HG03558 (cell line): ENCODE results near the gene MGME1.
"Not testable (repeated sequence)": the region's sequence is repeated elsewhere in the genome, so short reads cannot be mapped to it uniquely, and the experiment has no call there.

ENCODE experiments used
- ATAC-seq: cut with Tn5 transposase; IDR thresholded peaks from one replicate; pipeline ENCODE4 v1.9.1; 2021; ENCODE audit warnings: moderate number of reproducible peaks; ENCODE audit not compliant: unreplicated experiment; ENCODE audit errors: extremely low read depth

The MGME1 gene

DNA sequence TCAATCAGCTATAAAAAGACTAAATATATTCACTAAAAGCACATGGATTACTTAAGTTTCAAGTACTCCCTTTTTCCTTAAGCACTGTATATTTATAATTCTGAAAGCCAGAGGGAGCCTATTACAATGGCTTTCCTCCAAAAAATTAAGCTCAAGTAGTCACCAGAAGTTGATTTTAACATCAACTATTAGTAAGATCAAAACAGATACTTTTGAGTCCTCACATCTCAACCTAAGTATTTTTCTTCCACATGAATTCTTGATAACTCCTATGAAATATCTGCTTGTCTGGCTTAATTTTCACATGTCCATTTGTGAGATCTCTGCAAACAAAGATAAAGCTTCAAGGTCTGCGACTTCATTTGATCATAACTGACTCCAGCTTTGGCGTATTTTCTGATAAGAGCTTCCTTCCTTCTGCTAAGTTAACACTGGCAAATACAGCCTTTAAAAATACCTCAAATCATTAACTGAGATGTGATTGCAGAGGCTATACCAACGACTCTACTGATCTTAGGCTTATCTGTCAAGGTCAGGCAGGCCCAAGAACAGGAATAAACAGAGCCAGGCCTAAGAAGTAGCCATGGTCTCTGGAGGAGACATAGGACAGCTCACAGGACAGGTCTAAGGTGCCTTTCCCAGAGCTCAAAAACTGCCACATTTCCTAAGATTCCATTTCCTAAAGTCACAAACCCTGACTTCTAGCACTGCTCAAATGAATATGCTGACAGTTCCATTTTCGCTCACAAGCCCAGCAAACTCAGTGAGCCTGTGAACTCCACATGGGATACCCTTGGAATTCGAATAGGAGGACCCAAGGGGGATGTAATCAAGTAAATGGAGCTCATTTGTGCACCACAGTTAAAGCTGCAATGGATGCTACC, 10.2 kb upstream of the MGME1 start:
- no peak for ATAC-seq

- no peak for ATAC-seq
Observed at GRCh38 chr20:17959257-17959627, 9.6 kb upstream of the MGME1 start.

GRCh38 chr20:17960400-17960885, 8.4 kb upstream of the MGME1 start:
- not testable (repeated sequence) for ATAC-seq

- no peak for ATAC-seq
Observed at GRCh38 chr20:17960927-17961586, 7.8 kb upstream of the MGME1 start.

DNA sequence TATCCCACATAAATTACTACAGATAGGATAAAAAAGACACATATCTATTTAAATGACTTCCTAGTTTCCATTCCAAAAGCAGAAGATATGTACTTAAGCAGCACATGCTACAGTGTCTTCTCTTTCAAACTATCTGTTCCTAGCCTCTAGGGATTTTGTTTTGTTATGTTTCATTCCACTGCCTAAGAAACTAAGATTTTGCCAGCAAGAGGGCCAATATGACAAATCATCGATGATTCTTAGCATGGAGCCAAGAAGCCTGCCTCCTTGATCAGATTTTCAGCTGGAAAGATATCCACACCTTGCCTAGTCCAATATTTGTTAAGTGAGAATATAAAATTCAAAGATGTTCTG, 7.3 kb upstream of the MGME1 start:
- ATAC-seq, result no peak

DNA sequence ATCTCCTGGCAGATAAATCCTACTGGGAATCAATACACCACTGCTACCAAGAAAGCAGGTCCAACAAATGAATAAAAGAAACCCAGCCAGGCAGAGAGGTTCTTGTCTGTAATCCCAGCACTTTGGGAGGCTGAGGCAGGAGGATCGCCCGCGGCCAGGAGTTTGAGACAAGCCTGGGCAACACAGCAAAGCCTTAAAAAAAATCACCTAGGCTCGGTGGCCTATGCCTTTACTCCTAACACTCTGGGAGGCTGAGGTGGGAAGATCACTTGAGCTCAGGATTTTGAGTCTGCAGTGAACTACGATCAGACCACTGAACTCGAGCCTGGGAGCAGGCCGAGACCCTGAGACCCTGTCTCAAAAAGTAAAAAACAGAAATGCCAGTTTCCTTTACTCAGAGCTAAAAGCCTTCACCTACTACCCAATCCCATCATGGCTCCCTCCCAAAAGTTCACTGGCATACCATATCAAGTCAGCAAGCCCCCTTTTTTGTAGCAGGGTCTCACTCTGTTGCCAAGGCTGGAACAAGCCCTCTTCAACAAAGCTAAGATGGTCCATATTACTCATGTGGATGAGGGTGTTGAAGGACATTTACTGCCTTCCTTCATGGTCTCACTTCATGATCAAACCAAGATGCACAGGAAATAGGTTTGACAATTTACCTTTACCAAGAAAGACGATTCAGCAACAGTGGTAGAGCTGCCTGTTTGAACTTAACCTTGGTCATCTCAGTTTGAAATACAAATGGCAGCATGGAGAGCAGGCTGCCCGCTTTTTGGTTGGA, 5.5 kb upstream of the MGME1 start:
- ATAC-seq, result no peak

DNA sequence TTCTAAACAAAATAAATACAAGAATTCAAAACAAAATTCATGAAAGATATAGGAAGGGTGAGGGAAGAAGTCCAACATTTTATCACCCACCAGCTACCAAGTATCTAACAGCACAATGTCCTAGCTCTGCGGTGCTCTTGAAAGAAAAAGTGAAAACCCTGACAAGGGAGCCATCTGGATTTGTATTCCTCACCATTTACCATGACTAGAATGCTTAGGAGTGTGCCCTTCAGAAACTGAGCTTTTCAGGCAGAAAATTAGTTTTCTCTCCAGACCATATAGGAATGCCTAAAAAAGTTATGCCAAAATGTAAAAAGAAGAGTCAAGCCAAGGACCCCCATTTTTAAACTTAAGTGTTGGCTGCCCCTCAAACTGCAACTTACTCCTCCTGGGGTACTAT, 4.7 kb upstream of the MGME1 start:
- no peak for ATAC-seq

DNA sequence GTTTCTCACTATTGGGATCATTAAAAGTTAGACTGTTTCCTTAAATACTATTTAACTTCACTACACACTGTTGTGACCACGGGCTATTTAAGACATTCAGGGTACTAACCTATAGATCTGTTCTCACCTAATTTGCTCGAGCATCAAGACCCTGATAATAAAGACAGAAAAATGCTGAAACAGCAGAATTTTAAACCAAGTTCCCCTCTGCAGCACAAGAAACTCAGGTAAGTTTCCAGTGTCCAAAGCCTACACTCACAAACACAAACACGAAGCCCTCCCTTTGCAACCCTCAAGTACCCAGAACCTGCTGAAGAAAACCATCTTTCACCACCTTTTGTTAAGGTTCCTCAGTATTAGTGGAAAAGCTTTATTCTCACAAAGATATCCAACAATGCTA, 4.2 kb upstream of the MGME1 start:
- no peak for ATAC-seq

DNA sequence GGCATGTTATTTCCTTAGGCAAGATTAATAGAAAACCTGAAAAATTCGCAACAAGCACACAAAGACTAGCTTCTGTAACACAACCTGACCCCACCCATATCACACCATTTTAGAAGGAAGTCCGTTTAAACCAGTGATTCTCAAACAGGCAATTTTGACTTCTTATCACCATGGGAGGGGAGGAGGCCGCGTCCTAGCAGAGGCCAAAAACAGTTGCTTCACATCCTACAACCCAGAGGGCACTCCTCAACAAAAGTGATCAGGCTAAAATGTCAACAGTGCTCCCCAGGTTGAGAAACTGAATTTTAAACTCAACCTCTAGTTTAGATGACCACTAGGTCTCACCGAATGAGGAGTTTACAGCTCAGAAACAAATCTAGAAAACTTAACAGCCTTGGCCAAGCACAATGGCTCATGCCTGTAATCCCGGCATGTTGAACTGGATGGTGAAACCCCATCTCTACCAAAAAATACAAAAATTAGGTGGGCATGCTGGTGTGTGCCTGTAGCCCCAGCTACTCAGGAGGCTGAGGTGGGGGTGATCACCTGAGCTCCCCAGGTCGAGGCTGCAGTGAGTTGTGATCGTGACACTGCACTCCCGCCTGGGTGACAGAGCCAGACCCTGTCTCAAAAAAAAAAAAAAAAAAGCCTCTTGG, 3.6 kb upstream of the MGME1 start:
- ATAC-seq, result no peak

GRCh38 chr20:17966432-17967310, 2.1 kb upstream of the MGME1 start:
- ATAC-seq, result no peak

GRCh38 chr20:17967521-17968365, 1.1 kb upstream of the MGME1 start:
- no peak for ATAC-seq

DNA sequence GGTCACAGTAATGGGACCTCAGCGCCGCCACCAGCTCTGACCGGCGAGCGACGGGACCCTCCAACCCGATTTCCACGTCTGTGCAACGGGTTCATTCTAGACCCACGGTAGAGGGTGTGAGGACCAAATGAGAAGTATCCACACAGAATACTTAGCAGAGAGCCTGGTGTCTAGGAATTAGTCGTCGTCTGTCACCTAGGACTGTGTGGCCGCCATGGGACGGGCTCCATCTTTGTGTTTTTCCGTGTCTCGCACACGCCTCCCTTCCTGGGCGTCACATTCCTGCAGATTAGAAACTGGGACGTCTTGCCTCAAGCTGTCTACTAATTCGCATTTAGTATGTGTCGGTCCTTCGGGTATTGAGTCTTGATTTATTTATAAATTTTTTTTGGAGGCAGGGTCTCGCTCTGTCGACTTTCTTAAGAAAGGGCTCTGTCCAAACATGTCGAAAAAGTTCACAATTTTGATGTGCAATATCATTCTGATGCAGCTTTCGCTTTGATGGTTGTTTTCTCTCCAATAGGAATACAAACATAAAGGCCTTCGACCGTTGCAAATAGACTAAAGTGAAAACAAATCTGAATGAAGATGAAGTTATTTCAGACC, 563 bp downstream of the MGME1 start:
- no peak for ATAC-seq

- no peak for ATAC-seq
Observed at GRCh38 chr20:17969884-17970409, 1.1 kb downstream of the MGME1 start.

GRCh38 chr20:17971300-17972013, 2.6 kb downstream of the MGME1 start:
- ATAC-seq, result no peak

DNA sequence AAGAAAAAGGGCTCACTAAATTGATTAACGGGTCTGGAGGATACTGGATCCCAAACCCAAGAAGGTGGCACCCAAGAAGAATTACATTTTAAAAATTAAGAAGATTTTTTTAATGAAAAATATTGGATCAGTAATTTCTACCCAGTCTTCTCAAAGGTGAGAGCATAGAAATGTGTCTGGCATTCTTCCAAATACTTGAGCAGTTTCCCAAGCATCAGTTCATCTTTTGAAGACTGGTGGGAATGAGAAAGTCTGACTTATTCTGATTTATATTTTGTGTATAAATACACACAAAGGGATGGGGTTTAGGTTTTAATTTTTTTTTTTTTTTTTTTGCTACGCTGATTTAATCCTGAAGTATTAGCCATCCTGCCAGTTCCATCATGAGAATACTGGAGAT, 3.3 kb downstream of the MGME1 start:
- ATAC-seq, result no peak

GRCh38 chr20:17976305-17976704, 7.5 kb downstream of the MGME1 start:
- no peak for ATAC-seq

- ATAC-seq, result no peak
Observed at GRCh38 chr20:17985388-17986018, 16.7 kb downstream of the MGME1 start.
